HTERT RPE-1 (cell line): ENCODE measurements around the gene GAL3ST1.

Source experiments
- in situ Hi-C: fragments of 300-500 bp; cut with MboI; formaldehyde crosslinking; loops from 4 replicates; pipeline ENCODE4 v1.14.3; 2020; ENCODE audit warnings: low sequenced_read_pairs

The GAL3ST1 gene

GRCh38 chr22:30538280-30538679 is 36.2 kb downstream of the GAL3ST1 start:
- in situ Hi-C loops: no loop called here

- in situ Hi-C loops: no loop called here
Measured at GRCh38 chr22:30537083-30537731, 37.3 kb downstream of the GAL3ST1 start.

GRCh38 chr22:30535182-30535581 is 39.3 kb downstream of the GAL3ST1 start:
- in situ Hi-C loops: no loop called here

- in situ Hi-C loops: no loop called here
Measured at GRCh38 chr22:30531651-30532608, 42.5 kb downstream of the GAL3ST1 start.

- in situ Hi-C loops: no loop called here
Measured at GRCh38 chr22:30526656-30527055, 47.8 kb downstream of the GAL3ST1 start.

- in situ Hi-C loops: no loop called here
Measured at GRCh38 chr22:30523646-30524489, 50.6 kb downstream of the GAL3ST1 start.

GRCh38 chr22:30521368-30522156 is 52.9 kb downstream of the GAL3ST1 start:
- in situ Hi-C loops: no loop called here

GRCh38 chr22:30519842-30520425 is 54.5 kb downstream of the GAL3ST1 start:
- in situ Hi-C loops: no loop called here

- in situ Hi-C loops: no loop called here
Measured at GRCh38 chr22:30516731-30517130, 57.7 kb downstream of the GAL3ST1 start.

- in situ Hi-C loops: no loop called here
Measured at GRCh38 chr22:30516273-30516672, 58.2 kb downstream of the GAL3ST1 start.

GRCh38 chr22:30514252-30514651 is 60.2 kb downstream of the GAL3ST1 start:
- in situ Hi-C loops: no loop called here

- in situ Hi-C loops: no loop called here
Measured at GRCh38 chr22:30513462-30513861, 61.0 kb downstream of the GAL3ST1 start.

GRCh38 chr22:30511911-30512310 is 62.6 kb downstream of the GAL3ST1 start:
- in situ Hi-C loops: no loop called here

GRCh38 chr22:30511109-30511508 is 63.4 kb downstream of the GAL3ST1 start:
- in situ Hi-C loops: no loop called here

GRCh38 chr22:30508216-30508615 is 66.2 kb downstream of the GAL3ST1 start:
- in situ Hi-C loops: no loop called here

- in situ Hi-C loops: no loop called here
Measured at GRCh38 chr22:30507670-30508069, 66.8 kb downstream of the GAL3ST1 start.

- in situ Hi-C loops: no loop called here
Measured at GRCh38 chr22:30506507-30506968, 67.9 kb downstream of the GAL3ST1 start.
